Aorta (tissue), 5 donors: ENCODE data around the gene WNT3A. TPM values are rescaled to one million over a fixed set of nuclear protein-coding genes. Genes with fewer than 3 reads are reported as not detected.

ENCODE experiments used
- ATAC-seq: fragments of 200-7000 bp; cut with Tn5 transposase; one replicate; pipeline ENCODE4 v1.9.1; 2022; ENCODE audit warnings: moderate library complexity; ENCODE audit not compliant: low FRiP score
- DNase-seq, 2 donors: peaks; one replicate each; pipeline ENCODE4 v3.0.0-alpha.2; 2020
- H3K27ac ChIP-seq, 2 donors: one replicate each; pipeline ENCODE4 v1.5.1; 2013; ENCODE audit warnings: low read length in 2 of 2, mild to moderate bottlenecking in 2 of 2, moderate library complexity in 2 of 2, control low read depth in 1 of 2, inconsistent platforms in 1 of 2, low read depth in 1 of 2
- H3K27me3 ChIP-seq, 2 donors: one replicate each; pipeline ENCODE4 v1.6.1; 2013; ENCODE audit warnings: control low read depth in 1 of 2, low read length in 1 of 2, mild to moderate bottlenecking in 1 of 2, moderate library complexity in 1 of 2; ENCODE audit not compliant: insufficient read depth in 2 of 2, control insufficient read depth in 1 of 2
- H3K36me3 ChIP-seq, 2 donors: one replicate each; pipeline ENCODE4 v1.6.1; 2013; ENCODE audit warnings: control low read depth in 1 of 2, low read length in 1 of 2, mild to moderate bottlenecking in 1 of 2; ENCODE audit not compliant: insufficient read depth in 2 of 2, control insufficient read depth in 1 of 2
- H3K4me1 ChIP-seq, 2 donors: one replicate each; pipeline ENCODE4 v1.6.1; 2013; ENCODE audit warnings: low read length in 2 of 2, control low read depth in 1 of 2, mild to moderate bottlenecking in 1 of 2, moderate library complexity in 1 of 2; ENCODE audit not compliant: insufficient read depth in 2 of 2, control insufficient read depth in 1 of 2
- H3K4me3 ChIP-seq, 2 donors: one replicate each; pipeline ENCODE4 v1.5.1; 2013; ENCODE audit warnings: low read length in 2 of 2, control low read depth in 1 of 2, mild to moderate bottlenecking in 1 of 2
- H3K9me3 ChIP-seq: one replicate; pipeline ENCODE4 v1.6.1; 2013; ENCODE audit warnings: mild to moderate bottlenecking, low read length; ENCODE audit not compliant: control insufficient read depth
- WGBS, 2 donors: extraction: QIAGEN DNeasy Blood & Tissue Kit; methylation state at CpG; one replicate each; pipeline ENCODE4 v1.1.7; 2013; 5-methylcytosine and 5-hydroxymethylcytosine counted together
- intact Hi-C, 2 donors: fragments of 100-400 bp; cut with DNase I; formaldehyde crosslinking; loops; one replicate each; pipeline versions ENCODE4 v1.14.2 to v1.15.0; 2022
- polyA plus RNA-seq, 2 donors: library from polyadenylated mRNA; stranded (reverse); fragments of 200-250 nt; gene quantifications; one replicate each; pipeline ENCODE4 v1.2.3, GENCODE V29; 2013
- total RNA-seq, 2 donors: library from RNA; stranded (reverse); fragmentation: NEBNext Ultra II Directional; extraction: Animal tissue kit (Norgen Biotek cat#: 25700); gene quantifications; one replicate each; pipeline ENCODE4 v1.2.1, GENCODE V29; 2021
- donor health status: healthy with polysubstance abuse.
- donor health status: Bipolar disorder and iron deficiency.
- donor health status: DM: no; HTN: no; CAD: no.
- donor health status: DM: no; HTN: no; CAD: no.
- donor health status: DM: yes; HTN: yes; CAD: no.

WNT3A gene
- total and polyA plus RNA-seq, 4 donors = not detected

DNA sequence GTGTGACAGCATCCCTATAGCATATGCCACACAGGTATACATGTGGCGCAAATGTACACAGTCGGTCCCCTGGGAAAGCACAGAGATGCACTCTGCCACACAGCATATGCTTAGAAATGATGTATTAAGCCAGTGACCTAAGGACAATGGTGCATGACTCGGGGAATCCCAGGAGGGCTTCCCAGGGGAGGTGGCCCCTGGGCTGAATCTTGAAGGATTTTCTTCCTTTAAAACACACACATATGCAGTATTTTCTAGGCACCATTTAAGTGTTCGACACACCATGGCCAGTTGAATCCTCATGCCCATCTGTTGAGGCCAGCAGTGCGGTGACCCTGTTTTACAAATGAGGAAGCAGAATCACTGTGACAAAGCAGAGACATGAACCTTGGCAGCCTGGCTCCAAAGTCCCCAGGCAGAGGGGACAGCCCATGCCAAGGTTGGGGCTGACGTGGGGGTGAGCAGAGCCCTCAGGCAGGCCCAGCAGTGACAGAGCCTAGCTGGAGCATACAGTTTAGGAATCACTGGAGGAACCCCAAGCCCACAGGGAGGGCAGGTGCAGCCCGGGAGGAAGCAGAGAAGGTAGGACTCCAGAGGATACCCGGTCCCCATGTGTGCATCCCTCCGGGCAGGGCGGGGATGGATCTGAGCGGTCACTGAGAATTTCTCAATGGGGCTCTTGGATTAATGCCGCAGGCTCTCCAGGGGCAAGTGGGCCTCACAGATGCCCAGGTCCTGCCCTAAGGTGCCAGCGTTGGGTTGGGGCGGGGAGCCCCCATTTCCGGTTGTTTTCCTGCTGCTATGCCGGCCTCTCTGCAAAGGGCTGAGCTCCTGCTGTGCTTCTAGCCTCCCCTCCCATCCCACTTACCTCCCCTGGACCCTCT, 28.4 kb downstream of the WNT3A start:
- Histone ChIP-seq H3K4me3 (no peak overlapping the region), H3K27ac (no peak overlapping the region), H3K27me3 (no peaks in the 10 kb centered on the region), H3K4me1 (no peaks in the 10 kb centered on the region), H3K9me3 (peaks cover 2% of the 10 kb centered on the region), H3K36me3 (no peaks in the 10 kb centered on the region)
- peak; percentile 27 to 60 for DNase-seq
- WGBS, 2 donors = 92 to 95% methylated on average over 16 of the region's 16 CpGs
- no peak for ATAC-seq
- intact Hi-C loops = no loop called here

- whole genome bisulfite sequencing, 2 donors = 90 to 91% methylated on average over 4 to 5 of the region's 5 CpGs
- Histone ChIP-seq H3K36me3 (no peaks in the 10 kb centered on the region), H3K9me3 (peaks cover 2% of the 10 kb centered on the region), H3K4me3 (no peak overlapping the region), H3K27ac (no peak overlapping the region), H3K27me3 (no peaks in the 10 kb centered on the region), H3K4me1 (no peaks in the 10 kb centered on the region)
- ATAC-seq (no peak), DNase-seq (peak; percentile 19)
- intact Hi-C loops = no loop called here
Observed at GRCh38 chr1:228035844-228036243, 29.0 kb downstream of the WNT3A start.

DNA sequence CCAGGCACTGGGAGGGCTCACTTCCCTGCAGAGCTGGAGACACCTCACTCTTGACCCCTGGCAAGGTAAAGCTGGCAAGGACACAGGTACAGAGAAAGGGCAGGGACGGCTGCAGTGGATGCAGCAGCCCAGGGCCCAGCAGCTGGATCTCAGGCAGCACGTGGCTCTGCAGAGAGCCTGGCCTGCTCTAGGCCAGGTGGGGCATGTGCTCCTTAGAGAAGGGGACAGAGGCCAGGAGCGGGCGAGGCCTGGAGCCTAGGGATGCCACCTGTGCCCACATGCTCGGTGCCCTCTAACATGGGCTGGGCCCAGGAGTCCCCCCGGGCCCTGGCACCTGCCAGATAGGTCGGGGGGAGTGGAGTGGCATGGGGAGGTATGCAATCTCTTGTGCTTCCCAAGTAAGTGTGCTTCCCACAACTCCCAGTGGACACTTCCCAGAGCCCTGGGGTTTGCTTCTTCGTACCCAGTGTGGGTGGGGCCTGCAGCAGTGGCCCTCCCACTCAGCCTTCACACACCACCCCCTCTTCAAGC, 30.0 kb downstream of the WNT3A start:
- no peaks in the 10 kb centered on the region for H3K4me1 ChIP-seq
- H3K4me3 ChIP-seq = no peak overlapping the region
- H3K9me3 ChIP-seq = peaks cover 2% of the 10 kb centered on the region
- WGBS, 2 donors = 90 to 91% methylated on average over 8 of the region's 8 CpGs
- H3K27ac ChIP-seq = no peak overlapping the region
- ATAC-seq (no peak), DNase-seq (peak; percentile 12 to 55)
- H3K27me3 ChIP-seq = no peaks in the 10 kb centered on the region
- no peaks in the 10 kb centered on the region for H3K36me3 ChIP-seq
- intact Hi-C loops = no loop called here

DNA sequence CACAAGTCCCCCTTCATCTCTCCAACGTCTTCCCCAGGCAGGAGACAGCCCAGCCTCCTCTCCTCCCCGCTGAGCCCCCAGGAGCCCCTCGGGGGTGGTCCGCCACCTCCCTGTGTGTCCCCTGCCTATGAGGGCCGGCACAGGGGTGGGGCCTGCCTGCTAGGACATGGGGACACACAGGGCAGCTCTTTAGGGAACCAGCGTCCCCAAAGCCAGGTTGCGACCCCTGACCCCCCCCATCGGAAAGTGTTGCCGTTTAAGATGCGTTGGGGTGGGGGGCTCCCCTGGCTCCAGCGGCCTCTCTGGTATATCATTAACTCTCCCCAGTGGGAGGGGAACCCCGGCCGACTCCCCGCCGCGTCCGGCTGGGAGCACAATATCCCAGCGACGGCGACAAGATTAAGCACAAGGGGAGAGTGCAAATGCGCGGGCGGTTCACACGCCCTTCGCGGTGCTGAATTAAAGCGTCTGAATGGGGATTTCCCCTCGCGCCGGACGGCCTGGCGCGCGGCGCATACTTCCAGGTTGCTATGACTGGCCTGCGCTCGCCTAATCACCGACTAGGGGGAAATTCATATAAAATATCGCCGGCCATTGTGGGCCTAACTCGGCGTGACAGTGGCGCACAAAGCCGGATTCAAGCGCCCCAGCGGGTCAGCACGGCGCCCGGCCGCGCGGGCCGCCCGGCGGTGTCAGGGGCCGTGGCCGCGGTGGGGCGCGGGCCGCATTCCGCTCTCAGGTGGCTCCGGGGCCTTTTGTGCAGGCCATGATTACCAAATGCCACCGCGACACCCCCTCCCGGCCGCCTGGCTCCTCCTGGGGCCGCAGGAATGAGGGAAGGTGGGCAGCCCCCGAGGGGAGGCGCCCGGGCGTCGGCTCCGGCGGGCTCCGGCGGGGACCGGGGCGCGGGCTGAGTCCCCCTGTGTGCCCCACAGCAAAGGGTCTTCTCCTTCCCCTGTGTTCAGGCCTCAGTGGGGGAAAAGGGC, 30.9 kb downstream of the WNT3A start:
- no peaks in the 10 kb centered on the region for H3K9me3 ChIP-seq
- intact Hi-C loops = no loop called here
- peak; percentile 44 to 68 for DNase-seq
- H3K27me3 ChIP-seq = no peaks in the 10 kb centered on the region
- ATAC-seq = no peak
- 12% methylated on average over 79 to 80 of the region's 80 CpGs for WGBS, 2 donors
- no peaks in the 10 kb centered on the region for H3K36me3 ChIP-seq
- no peak overlapping the region for H3K4me3 ChIP-seq
- no peaks in the 10 kb centered on the region for H3K4me1 ChIP-seq
- no peak overlapping the region for H3K27ac ChIP-seq

DNA sequence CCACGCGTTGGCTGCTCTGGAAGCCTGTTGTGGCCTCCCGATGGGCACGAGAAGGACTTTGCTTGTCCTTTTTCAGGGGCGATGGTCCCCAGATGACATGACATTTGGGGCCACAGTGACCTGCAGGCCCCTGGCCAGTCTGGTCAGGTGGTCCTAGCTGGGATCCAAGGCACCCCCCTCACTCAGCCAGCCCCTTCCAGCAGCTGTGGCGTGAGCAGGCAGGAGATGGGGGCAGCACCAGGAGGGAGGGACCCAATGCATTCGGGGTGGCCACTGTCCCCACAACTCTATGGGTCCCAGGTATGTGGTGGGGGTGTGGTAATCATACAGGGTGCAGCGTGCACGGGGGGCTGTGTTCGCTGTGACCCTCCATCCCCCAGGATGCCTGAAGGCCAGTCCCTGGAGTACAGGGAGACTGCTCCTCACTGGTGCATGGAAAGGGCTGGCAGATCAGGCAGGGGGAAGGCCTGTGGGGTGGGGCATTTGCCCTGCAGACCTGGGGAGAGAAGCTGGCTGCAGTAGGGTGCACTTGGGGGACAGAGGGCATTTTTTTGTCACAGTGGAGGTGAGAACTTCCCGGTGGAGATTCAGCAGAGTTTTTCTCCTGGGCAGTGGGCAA, 31.7 kb downstream of the WNT3A start:
- intact Hi-C loops = no loop called here
- Histone ChIP-seq H3K27me3 (no peaks in the 10 kb centered on the region), H3K9me3 (no peaks in the 10 kb centered on the region), H3K27ac (no peak overlapping the region), H3K36me3 (no peaks in the 10 kb centered on the region), H3K4me1 (no peaks in the 10 kb centered on the region), H3K4me3 (no peak overlapping the region)
- 88 to 90% methylated on average over 11 of the region's 11 CpGs for WGBS, 2 donors
- ATAC-seq (no peak), DNase-seq (peak; percentile 18 to 43)

DNA sequence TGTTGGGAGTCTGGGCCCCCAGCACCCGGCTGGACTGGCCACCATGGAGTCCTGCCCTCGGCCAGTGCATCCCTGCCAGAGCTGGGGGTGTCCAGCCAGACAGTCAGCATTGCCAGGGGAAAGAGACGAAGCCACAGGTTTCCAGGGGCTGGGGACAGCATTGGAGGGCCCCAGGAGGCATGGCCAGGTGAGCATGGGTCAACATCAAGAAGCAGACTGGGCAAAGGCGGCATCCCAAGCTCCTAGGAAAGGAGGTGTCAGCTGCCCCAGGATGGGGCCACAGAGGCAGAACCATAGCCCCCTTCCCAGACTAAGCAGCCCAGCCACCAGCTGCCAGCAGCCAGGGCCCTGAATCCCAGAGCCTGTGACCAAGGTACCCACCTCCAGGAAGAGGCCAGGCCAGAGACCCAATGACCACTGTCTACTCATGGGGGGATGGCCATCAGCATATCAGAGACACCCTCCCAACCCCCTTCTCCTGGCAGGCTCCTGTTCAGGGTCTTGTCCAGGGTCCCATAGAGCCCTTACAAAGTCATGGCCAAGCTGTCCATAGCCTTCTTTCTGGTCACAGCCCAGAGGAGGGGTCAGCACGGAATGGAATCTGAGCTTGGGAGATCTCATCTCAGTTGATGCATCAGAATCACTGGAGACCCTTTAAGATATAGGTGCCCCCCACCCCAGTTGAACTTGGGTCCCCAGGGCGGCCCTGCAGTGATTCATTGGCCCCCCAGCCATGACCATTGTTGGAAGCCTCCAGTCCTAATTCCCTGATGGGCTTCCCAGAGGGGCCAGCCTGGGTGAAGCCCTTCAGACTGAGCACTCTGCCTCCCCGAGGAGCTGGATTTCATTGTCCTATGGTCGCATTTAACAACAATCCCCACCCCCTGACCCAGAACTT, 32.5 kb downstream of the WNT3A start:
- Histone ChIP-seq H3K36me3 (no peaks in the 10 kb centered on the region), H3K4me3 (no peak overlapping the region), H3K27ac (no peak overlapping the region), H3K4me1 (no peaks in the 10 kb centered on the region), H3K27me3 (no peaks in the 10 kb centered on the region), H3K9me3 (no peaks in the 10 kb centered on the region)
- intact Hi-C loops = no loop called here
- ATAC-seq (no peak), DNase-seq (peak; percentile 30 to 35)
- 83 to 88% methylated on average over 8 of the region's 8 CpGs for WGBS, 2 donors

GRCh38 chr1:228039986-228040385, 33.2 kb downstream of the WNT3A start:
- Histone ChIP-seq H3K4me3 (no peak overlapping the region), H3K36me3 (no peaks in the 10 kb centered on the region), H3K4me1 (no peaks in the 10 kb centered on the region), H3K9me3 (no peaks in the 10 kb centered on the region), H3K27ac (no peak overlapping the region), H3K27me3 (no peaks in the 10 kb centered on the region)
- ATAC-seq (no peak), DNase-seq (peak; percentile 15 to 42)
- WGBS, 2 donors = 84 to 85% methylated on average over 3 of the region's 3 CpGs
- intact Hi-C loops = no loop called here
